SK-N-SH (cell line): ENCODE data around the gene EXOG. TPM values are rescaled to one million over a fixed set of nuclear protein-coding genes. Genes with fewer than 3 reads are reported as not detected.

ENCODE experiments used
- CTCF ChIA-PET: fragments of 300-600, 350-600 bp; formaldehyde crosslinking; extraction: SDS; loops from one replicate; lab custom pipeline; 2021; lab: Yijun Ruan, JAX
- POLR2A ChIA-PET: fragments of 350-600 bp; sonication (Branson Sonifier 250); formaldehyde crosslinking; extraction: SDS; loops from one replicate; lab custom pipeline; 2020; ENCODE audit warnings: antibody characterized with exemption, inconsistent platforms; lab: Yijun Ruan, JAX
- DNase-seq: peaks from one replicate; pipeline ENCODE4 v3.0.0; 2012
- H2AFZ ChIP-seq: fragments of 200-600 bp; sonication (generic); 2 replicates; pipeline ENCODE4 v1.8.1; 2016; ENCODE audit warnings: antibody characterized with exemption, mild to moderate bottlenecking, low read depth
- H3F3A ChIP-seq: fragments of 200-600 bp; sonication (generic); replicated peaks from 2 replicates; pipeline ENCODE3; 2016; ENCODE audit warnings: antibody characterized with exemption, mild to moderate bottlenecking; ENCODE audit not compliant: insufficient read depth
- H3K27ac ChIP-seq, 2 experiments: fragments of 200-500 bp in 1 of 2; fragments of 200-600 bp in 1 of 2; sonication (Bioruptor generic) in 1 of 2; sonication (generic), shearing (Covaris generic) in 1 of 2; 2 replicates each; pipeline versions ENCODE4 v1.5.1 to v1.6.1; 2014 to 2016; ENCODE audit warnings: low read depth in 2 of 2, inconsistent platforms in 1 of 2, low read length in 1 of 2, mild to moderate bottlenecking in 1 of 2, mixed read lengths in 1 of 2
- H3K27me3 ChIP-seq: fragments of 200-600 bp; sonication (generic), shearing (Covaris generic); 2 replicates; pipeline ENCODE4 v1.6.1; 2016; ENCODE audit warnings: mixed run types; ENCODE audit not compliant: insufficient read depth
- H3K36me3 ChIP-seq, 2 experiments: fragments of 200-500 bp in 1 of 2; fragments of 200-600 bp in 1 of 2; sonication (Bioruptor generic) in 1 of 2; sonication (generic) in 1 of 2; replicated peaks in 1 of 2; 2 replicates each; pipeline versions ENCODE3 to v1.5.1; 2014 to 2016; ENCODE audit warnings: low read length in 1 of 2, mild to moderate bottlenecking in 1 of 2; ENCODE audit not compliant: insufficient read depth in 2 of 2, control insufficient read depth in 1 of 2
- H3K4me1 ChIP-seq, 2 experiments: fragments of 200-500 bp in 1 of 2; fragments of 200-600 bp in 1 of 2; sonication (Bioruptor generic) in 1 of 2; sonication (generic), shearing (Covaris generic) in 1 of 2; 2 replicates each; pipeline versions ENCODE4 v1.5.1 to v1.6.1; 2014 to 2016; ENCODE audit warnings: low read depth in 1 of 2, low read length in 1 of 2, mixed run types in 1 of 2; ENCODE audit not compliant: insufficient read depth in 2 of 2, control insufficient read depth in 1 of 2
- H3K4me2 ChIP-seq: fragments of 200-600 bp; sonication (generic), shearing (Covaris generic); 2 replicates; pipeline ENCODE4 v1.6.1; 2017; ENCODE audit warnings: mixed run types
- H3K4me3 ChIP-seq, 2 experiments: fragments of 200-500 bp in 1 of 2; fragments of 200-600 bp in 1 of 2; sonication (Bioruptor generic) in 1 of 2; sonication (generic), shearing (Covaris generic) in 1 of 2; 2 replicates each; pipeline versions ENCODE4 v1.5.1 to v1.8.1; 2014 to 2016; ENCODE audit warnings: low read depth in 2 of 2, inconsistent platforms in 1 of 2, low read length in 1 of 2, mild to moderate bottlenecking in 1 of 2, mixed read lengths in 1 of 2, moderate library complexity in 1 of 2
- H3K79me2 ChIP-seq: fragments of 200-600 bp; sonication (generic); 2 replicates; pipeline ENCODE4 v1.8.1; 2017; ENCODE audit warnings: mild to moderate bottlenecking; ENCODE audit not compliant: insufficient read depth
- H3K9ac ChIP-seq: fragments of 200-600 bp; sonication (generic); 2 replicates; pipeline ENCODE4 v1.6.1; 2017; ENCODE audit warnings: mixed run types
- H3K9me2 ChIP-seq: fragments of 200-600 bp; sonication (generic); 2 replicates; pipeline ENCODE4 v1.6.1; 2017; ENCODE audit warnings: mixed run types
- H3K9me3 ChIP-seq: fragments of 200-600 bp; sonication (generic); 2 replicates; pipeline ENCODE4 v1.6.1; 2017; ENCODE audit warnings: mixed run types, mild to moderate bottlenecking, moderate library complexity
- H4K20me1 ChIP-seq: fragments of 200-600 bp; sonication (generic); 2 replicates; pipeline ENCODE4 v1.6.1; 2017; ENCODE audit warnings: mild to moderate bottlenecking, mixed run types; ENCODE audit not compliant: insufficient read depth
- EZH2phosphoT487 ChIP-seq: fragments of 200-600 bp; sonication (generic); IDR thresholded peaks from 2 replicates; pipeline ENCODE4 v1.6.1; 2017; ENCODE audit warnings: low read depth, mixed run types, mild to moderate bottlenecking, antibody characterized with exemption, moderate library complexity, borderline replicate concordance
- FOXJ3 ChIP-seq: sonication (generic); formaldehyde crosslinking; IDR thresholded peaks from 2 replicates; pipeline ENCODE4 v1.5.1; 2020; ENCODE audit warnings: mild to moderate bottlenecking, missing genetic modification reagents
- FOXM1 ChIP-seq: IDR thresholded peaks from 2 replicates; pipeline ENCODE4 v1.4.0; 2012; ENCODE audit warnings: low read depth, mild to moderate bottlenecking
- GABPA ChIP-seq: IDR thresholded peaks from 2 replicates; pipeline ENCODE4 v1.4.0; 2012; ENCODE audit warnings: low read depth, mild to moderate bottlenecking
- GATA2 ChIP-seq: sonication (generic); formaldehyde crosslinking; IDR thresholded peaks from 2 replicates; pipeline ENCODE4 v1.5.0; 2020; ENCODE audit warnings: mild to moderate bottlenecking, missing genetic modification reagents
- JUND ChIP-seq: IDR thresholded peaks from 2 replicates; pipeline ENCODE4 v1.4.0; 2012
- MEF2A ChIP-seq: IDR thresholded peaks from 2 replicates; pipeline ENCODE4 v1.4.0; 2012; ENCODE audit warnings: low read depth, borderline replicate concordance
- MXI1 ChIP-seq: IDR thresholded peaks from 2 replicates; pipeline ENCODE4 v1.6.1; 2012; ENCODE audit warnings: mild to moderate bottlenecking, low read depth, low read length, improper control_type of control experiment
- NRF1 ChIP-seq: IDR thresholded peaks from 2 replicates; pipeline ENCODE4 v1.6.1; 2012; ENCODE audit warnings: low read depth, mild to moderate bottlenecking, low read length
- RAD21 ChIP-seq: IDR thresholded peaks from 2 replicates; pipeline ENCODE4 v1.6.1; 2012; ENCODE audit warnings: mild to moderate bottlenecking, low read length
- RFX5 ChIP-seq: IDR thresholded peaks from 2 replicates; pipeline ENCODE4 v1.6.1; 2012; ENCODE audit warnings: mild to moderate bottlenecking, improper control_type of control experiment, low read length
- SMC3 ChIP-seq: IDR thresholded peaks from 2 replicates; pipeline ENCODE4 v1.6.1; 2012; ENCODE audit warnings: low read depth, low read length, improper control_type of control experiment
- TAF1 ChIP-seq: IDR thresholded peaks from 2 replicates; pipeline ENCODE4 v1.6.1; 2012; ENCODE audit warnings: low read depth, mild to moderate bottlenecking, low read length, moderate library complexity, borderline replicate concordance
- TCF12 ChIP-seq: IDR thresholded peaks from 2 replicates; pipeline ENCODE4 v1.4.0; 2012
- TEAD4 ChIP-seq: IDR thresholded peaks from 2 replicates; pipeline ENCODE4 v1.4.0; 2012; ENCODE audit warnings: mild to moderate bottlenecking, borderline replicate concordance; ENCODE audit not compliant: insufficient read depth
- YY1 ChIP-seq: IDR thresholded peaks from 2 replicates; pipeline ENCODE4 v1.4.0; 2012; ENCODE audit warnings: low read depth, mild to moderate bottlenecking
- WGBS: methylation state at CpG from one replicate; pipeline ENCODE4 v1.1.6; 2017; ENCODE audit warnings: low lambda C conversion rate; 5-methylcytosine and 5-hydroxymethylcytosine counted together
- polyA plus RNA-seq, 3 experiments: library from polyadenylated mRNA; depleted of rRNA; stranded (reverse); fragments of >200 nt; gene quantifications; 2 replicates each; pipeline ENCODE4 v1.2.3, GENCODE V29; 2012
- TF ChIP-seq, protein P1 (sequence below): IDR thresholded peaks from 2 replicates; pipeline ENCODE4 v1.4.0; 2012; ENCODE audit warnings: low read depth
- TF ChIP-seq, protein P2 (sequence below): fragments of 150-350 bp; IDR thresholded peaks from 2 replicates; pipeline ENCODE4 v1.6.1; 2016; ENCODE audit warnings: mild to moderate bottlenecking, low read depth, low read length
- TF ChIP-seq, protein P3 (sequence below): fragments of 200-600 bp; sonication (generic); IDR thresholded peaks from 2 replicates; pipeline ENCODE4 v1.6.1; 2017; ENCODE audit warnings: antibody characterized with exemption, mild to moderate bottlenecking, moderate library complexity
- TF ChIP-seq, protein P4 (sequence below): IDR thresholded peaks from 2 replicates; pipeline ENCODE4 v1.4.0; 2012; ENCODE audit warnings: low read depth, borderline replicate concordance

EXOG gene
- polyA plus RNA-seq, 1 of the 3 experiments (the other 2 are of a cell fraction): 6.2 TPM

DNA sequence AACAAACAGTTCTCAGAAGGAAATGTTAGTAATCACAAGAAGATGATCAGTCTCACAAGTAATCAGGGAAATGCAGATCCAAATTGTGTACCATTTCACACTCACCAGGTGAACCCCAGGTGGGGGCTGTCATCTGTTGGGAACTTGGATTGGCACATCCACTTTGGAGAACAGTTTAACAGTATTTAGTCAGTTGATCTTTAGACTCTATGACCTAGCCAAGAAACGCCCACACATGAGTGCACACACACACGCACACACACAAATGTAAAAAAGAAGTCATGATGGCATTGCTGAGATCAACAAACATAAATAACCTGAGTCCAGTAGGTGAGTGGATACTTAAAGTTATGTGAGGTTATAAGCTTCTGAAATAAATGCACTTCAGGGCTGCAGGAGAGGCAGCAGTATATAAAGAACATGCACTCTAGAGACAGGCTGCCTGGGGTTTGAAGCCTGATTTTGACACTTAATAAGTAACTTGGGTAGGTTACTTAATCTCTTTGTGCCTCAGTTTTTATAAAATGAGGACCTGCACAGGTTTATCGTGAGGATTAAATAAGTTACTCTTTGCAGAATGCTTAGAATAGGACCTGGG is 24.8 kb upstream of the EXOG start:
- 0 out of 2 replicates have a peak, but pooled peaks cover 20% of the 10 kb centered on the region for H3K79me2 ChIP-seq
- H2AFZ ChIP-seq: no peak overlapping the region
- no peak overlapping the region for H3K4me3 ChIP-seq
- H3K9ac ChIP-seq: no peak overlapping the region
- no peak for DNase-seq
- peaks cover 0 to 2% of the 10 kb centered on the region in 2 experiments for H3K36me3 ChIP-seq
- H3F3A ChIP-seq: no peaks in the 10 kb centered on the region
- no peaks in the 10 kb centered on the region for H3K27me3 ChIP-seq
- no peaks in the 10 kb centered on the region for H3K9me2 ChIP-seq
- 0 out of 2 replicates have a peak, but pooled peaks cover 3% of the 10 kb centered on the region for H4K20me1 ChIP-seq
- ChIA-PET CTCF (interaction anchor here (1.7 to 3.5 kb wide), 3 partner anchors 9 to 125 kb away, joined by 7 to 21 read pairs (median 13); partner anchors contain the start of gene XYLB), POLR2A (no interaction called here)
- peaks cover 20% of the 10 kb centered on the region for H3K9me3 ChIP-seq
- H3K4me1 ChIP-seq: peaks cover 0 to 22% of the 10 kb centered on the region in 2 experiments; a peak in 1 of 4 replicates
- H3K27ac ChIP-seq: no peak overlapping the region
- no peak for TF ChIP-seq RFX5
- TF ChIP-seq RAD21: no peak
- TF ChIP-seq TEAD4: no peak
- H3K4me2 ChIP-seq: no peak overlapping the region
- 93% methylated on average over 3 of the region's 3 CpGs for WGBS

DNA sequence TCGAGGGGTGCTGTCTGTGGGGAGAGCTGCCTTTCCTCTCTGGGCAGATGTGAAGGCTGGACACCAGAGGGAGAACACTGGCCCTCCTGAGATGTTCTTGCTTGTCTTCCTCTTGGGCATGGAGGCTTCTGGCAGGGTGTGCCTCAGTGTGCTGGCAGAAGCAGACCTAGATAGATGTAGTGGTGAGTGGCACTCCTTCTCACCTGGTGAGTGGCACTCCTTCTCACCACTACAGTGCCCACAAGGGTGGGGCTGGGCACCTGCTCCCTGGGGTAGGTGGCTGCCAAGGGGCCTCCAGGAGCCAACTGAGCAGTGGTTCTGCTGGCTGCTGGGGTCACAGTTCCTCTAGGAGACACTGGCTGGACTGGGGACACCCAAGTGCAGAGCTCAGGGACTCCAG is 23.8 kb upstream of the EXOG start:
- WGBS: 100% methylated on average over 1 of the region's 1 CpG
- Histone ChIP-seq H3K9ac (no peak overlapping the region), H3K4me1 (peaks cover 0 to 26% of the 10 kb centered on the region in 2 experiments; a peak in 1 of 4 replicates), H3K9me2 (no peaks in the 10 kb centered on the region), H3F3A (no peaks in the 10 kb centered on the region), H2AFZ (no peak overlapping the region), H3K79me2 (0 out of 2 replicates have a peak, but pooled peaks cover 17% of the 10 kb centered on the region), H3K9me3 (peaks cover 20% of the 10 kb centered on the region), H4K20me1 (0 out of 2 replicates have a peak, but pooled peaks cover 6% of the 10 kb centered on the region), H3K27me3 (no peaks in the 10 kb centered on the region), H3K4me3 (no peak overlapping the region), H3K4me2 (no peak overlapping the region), H3K27ac (no peak overlapping the region), H3K36me3 (peaks cover under 1 to 2% of the 10 kb centered on the region in 2 experiments)
- no peak for TF ChIP-seq MEF2A
- TF ChIP-seq FOXM1: no peak
- no peak for TF ChIP-seq FOXJ3
- no peak for TF ChIP-seq EZH2phosphoT487
- no peak for TF ChIP-seq JUND
- TF ChIP-seq, protein P1, sequence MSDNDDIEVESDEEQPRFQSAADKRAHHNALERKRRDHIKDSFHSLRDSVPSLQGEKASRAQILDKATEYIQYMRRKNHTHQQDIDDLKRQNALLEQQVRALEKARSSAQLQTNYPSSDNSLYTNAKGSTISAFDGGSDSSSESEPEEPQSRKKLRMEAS: no peak
- no peak for TF ChIP-seq TCF12
- no peak for TF ChIP-seq TAF1
- TF ChIP-seq SMC3: no peak
- no peak for TF ChIP-seq YY1
- TF ChIP-seq, protein P2, sequence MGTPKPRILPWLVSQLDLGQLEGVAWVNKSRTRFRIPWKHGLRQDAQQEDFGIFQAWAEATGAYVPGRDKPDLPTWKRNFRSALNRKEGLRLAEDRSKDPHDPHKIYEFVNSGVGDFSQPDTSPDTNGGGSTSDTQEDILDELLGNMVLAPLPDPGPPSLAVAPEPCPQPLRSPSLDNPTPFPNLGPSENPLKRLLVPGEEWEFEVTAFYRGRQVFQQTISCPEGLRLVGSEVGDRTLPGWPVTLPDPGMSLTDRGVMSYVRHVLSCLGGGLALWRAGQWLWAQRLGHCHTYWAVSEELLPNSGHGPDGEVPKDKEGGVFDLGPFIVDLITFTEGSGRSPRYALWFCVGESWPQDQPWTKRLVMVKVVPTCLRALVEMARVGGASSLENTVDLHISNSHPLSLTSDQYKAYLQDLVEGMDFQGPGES: no peak
- no peak for TF ChIP-seq GABPA
- no peak for TF ChIP-seq RAD21
- TF ChIP-seq TEAD4: no peak
- TF ChIP-seq RFX5: no peak
- TF ChIP-seq, protein P3, sequence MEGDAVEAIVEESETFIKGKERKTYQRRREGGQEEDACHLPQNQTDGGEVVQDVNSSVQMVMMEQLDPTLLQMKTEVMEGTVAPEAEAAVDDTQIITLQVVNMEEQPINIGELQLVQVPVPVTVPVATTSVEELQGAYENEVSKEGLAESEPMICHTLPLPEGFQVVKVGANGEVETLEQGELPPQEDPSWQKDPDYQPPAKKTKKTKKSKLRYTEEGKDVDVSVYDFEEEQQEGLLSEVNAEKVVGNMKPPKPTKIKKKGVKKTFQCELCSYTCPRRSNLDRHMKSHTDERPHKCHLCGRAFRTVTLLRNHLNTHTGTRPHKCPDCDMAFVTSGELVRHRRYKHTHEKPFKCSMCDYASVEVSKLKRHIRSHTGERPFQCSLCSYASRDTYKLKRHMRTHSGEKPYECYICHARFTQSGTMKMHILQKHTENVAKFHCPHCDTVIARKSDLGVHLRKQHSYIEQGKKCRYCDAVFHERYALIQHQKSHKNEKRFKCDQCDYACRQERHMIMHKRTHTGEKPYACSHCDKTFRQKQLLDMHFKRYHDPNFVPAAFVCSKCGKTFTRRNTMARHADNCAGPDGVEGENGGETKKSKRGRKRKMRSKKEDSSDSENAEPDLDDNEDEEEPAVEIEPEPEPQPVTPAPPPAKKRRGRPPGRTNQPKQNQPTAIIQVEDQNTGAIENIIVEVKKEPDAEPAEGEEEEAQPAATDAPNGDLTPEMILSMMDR: no peak
- TF ChIP-seq NRF1: no peak
- no peak for TF ChIP-seq MXI1
- no peak for TF ChIP-seq GATA2 (CRISPR knock-in tag)
- TF ChIP-seq, protein P4, sequence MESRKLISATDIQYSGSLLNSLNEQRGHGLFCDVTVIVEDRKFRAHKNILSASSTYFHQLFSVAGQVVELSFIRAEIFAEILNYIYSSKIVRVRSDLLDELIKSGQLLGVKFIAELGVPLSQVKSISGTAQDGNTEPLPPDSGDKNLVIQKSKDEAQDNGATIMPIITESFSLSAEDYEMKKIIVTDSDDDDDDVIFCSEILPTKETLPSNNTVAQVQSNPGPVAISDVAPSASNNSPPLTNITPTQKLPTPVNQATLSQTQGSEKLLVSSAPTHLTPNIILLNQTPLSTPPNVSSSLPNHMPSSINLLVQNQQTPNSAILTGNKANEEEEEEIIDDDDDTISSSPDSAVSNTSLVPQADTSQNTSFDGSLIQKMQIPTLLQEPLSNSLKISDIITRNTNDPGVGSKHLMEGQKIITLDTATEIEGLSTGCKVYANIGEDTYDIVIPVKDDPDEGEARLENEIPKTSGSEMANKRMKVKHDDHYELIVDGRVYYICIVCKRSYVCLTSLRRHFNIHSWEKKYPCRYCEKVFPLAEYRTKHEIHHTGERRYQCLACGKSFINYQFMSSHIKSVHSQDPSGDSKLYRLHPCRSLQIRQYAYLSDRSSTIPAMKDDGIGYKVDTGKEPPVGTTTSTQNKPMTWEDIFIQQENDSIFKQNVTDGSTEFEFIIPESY: no peak
- DNase-seq: no peak
- CTCF ChIA-PET: interaction anchor here (0.7 to 2.7 kb wide), 2 partner anchors 16 to 126 kb away, joined by 3 to 13 read pairs; partner anchors contain the start of gene XYLB
- POLR2A ChIA-PET: no interaction called here
